Lower lobe of right lung (tissue), 2 donors: Measurements from ENCODE around the gene UNC45A. TPM values are rescaled to one million over a fixed set of nuclear protein-coding genes. Genes with fewer than 3 reads are reported as not detected.

Source experiments
- ATAC-seq, 2 donors: fragments of 200-7000 bp; cut with Tn5 transposase; one replicate each; pipeline ENCODE4 v1.9.1; 2020 to 2022; ENCODE audit warnings: mild to moderate bottlenecking in 2 of 2, moderate library complexity in 2 of 2
- DNase-seq: peaks from one replicate; pipeline ENCODE4 v3.0.0-alpha.2; 2020
- H3K27ac ChIP-seq: fragments of 200-600 bp; one replicate; pipeline ENCODE4 v1.8.0; 2022
- H3K27me3 ChIP-seq: fragments of 200-600 bp; one replicate; pipeline ENCODE4 v1.8.0; 2022; ENCODE audit warnings: low read depth
- H3K36me3 ChIP-seq: fragments of 200-600 bp; one replicate; pipeline ENCODE4 v1.8.0; 2022; ENCODE audit warnings: mild to moderate bottlenecking
- H3K4me1 ChIP-seq: fragments of 200-600 bp; one replicate; pipeline ENCODE4 v1.8.0; 2022
- H3K4me3 ChIP-seq: fragments of 200-600 bp; one replicate; pipeline ENCODE4 v1.8.0; 2022; ENCODE audit warnings: mild to moderate bottlenecking
- H3K9me3 ChIP-seq: fragments of 200-600 bp; one replicate; pipeline ENCODE4 v1.8.0; 2022
- intact Hi-C: fragments of 100-400 bp; cut with DNase I; formaldehyde crosslinking; loops from one replicate; pipeline ENCODE4 v1.11.0; 2022
- total RNA-seq: library from RNA; stranded (reverse); fragmentation: NEBNext Ultra II Directional; extraction: Animal tissue kit (Norgen Biotek cat#: 25700); gene quantifications from one replicate; pipeline ENCODE4 v1.2.1, GENCODE V29; 2021
- TF ChIP-seq, protein P1 (sequence below): fragments of 200-600 bp; IDR thresholded peaks from one replicate; pipeline ENCODE4 v1.8.0; 2022; ENCODE audit warnings: antibody characterized with exemption, mild to moderate bottlenecking
- donor health status: DM: no; HTN: yes; CAD: no; lungs with severe emphysema.

The UNC45A gene
- total RNA-seq, 1 donor from 2014 or later, result 50.4 TPM

DNA sequence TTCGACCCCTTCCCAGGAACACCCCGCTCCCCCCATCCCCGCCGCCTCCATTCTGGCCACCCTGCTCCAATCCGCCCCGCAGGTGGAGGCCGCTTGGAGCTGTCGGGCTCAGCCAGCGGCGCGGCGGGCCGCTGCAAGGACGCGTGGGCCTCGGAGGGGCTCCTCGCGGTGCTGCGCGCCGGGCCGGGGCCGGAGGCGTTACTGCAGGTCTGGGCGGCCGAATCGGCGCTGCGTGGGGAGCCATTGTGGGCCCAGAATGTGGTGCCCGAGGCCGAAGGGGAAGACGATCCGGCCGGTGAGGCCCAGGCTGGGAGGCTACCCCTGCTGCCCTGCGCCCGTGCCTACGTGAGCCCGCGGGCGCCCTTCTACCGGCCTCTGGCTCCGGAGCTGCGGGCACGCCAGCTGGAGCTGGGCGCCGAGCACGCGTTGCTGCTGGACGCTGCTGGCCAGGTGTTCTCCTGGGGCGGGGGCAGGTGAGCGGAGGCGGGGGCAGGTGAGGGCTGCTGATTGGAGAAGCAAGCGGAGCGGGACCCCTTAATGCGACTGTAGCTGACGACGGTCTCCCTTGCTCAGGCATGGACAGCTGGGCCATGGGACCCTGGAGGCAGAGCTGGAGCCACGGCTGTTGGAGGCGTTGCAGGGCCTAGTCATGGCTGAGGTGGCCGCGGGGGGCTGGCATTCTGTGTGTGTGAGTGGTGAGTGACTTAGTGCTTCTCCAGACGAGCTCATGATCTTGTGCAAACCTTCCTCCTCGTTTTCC, 22.1 kb downstream of the UNC45A start:
- ATAC-seq, result peak; percentile 5 to 23
- H3K27ac ChIP-seq, result peak overlapping the region; percentile 36
- intact Hi-C loops, result no loop called here

GRCh38 chr15:90957791-90958190, 22.7 kb downstream of the UNC45A start:
- peak overlapping the region; percentile 67 for H3K4me3 ChIP-seq
- TF ChIP-seq, protein P1, sequence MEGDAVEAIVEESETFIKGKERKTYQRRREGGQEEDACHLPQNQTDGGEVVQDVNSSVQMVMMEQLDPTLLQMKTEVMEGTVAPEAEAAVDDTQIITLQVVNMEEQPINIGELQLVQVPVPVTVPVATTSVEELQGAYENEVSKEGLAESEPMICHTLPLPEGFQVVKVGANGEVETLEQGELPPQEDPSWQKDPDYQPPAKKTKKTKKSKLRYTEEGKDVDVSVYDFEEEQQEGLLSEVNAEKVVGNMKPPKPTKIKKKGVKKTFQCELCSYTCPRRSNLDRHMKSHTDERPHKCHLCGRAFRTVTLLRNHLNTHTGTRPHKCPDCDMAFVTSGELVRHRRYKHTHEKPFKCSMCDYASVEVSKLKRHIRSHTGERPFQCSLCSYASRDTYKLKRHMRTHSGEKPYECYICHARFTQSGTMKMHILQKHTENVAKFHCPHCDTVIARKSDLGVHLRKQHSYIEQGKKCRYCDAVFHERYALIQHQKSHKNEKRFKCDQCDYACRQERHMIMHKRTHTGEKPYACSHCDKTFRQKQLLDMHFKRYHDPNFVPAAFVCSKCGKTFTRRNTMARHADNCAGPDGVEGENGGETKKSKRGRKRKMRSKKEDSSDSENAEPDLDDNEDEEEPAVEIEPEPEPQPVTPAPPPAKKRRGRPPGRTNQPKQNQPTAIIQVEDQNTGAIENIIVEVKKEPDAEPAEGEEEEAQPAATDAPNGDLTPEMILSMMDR, result no peak
- ATAC-seq (no peak), DNase-seq (no peak)
- peaks cover 37% of the 10 kb centered on the region for H3K36me3 ChIP-seq
- H3K27me3 ChIP-seq, result no peaks in the 10 kb centered on the region
- peaks cover 31% of the 10 kb centered on the region for H3K4me1 ChIP-seq
- H3K9me3 ChIP-seq, result no peaks in the 10 kb centered on the region
- H3K27ac ChIP-seq, result no peak overlapping the region
- intact Hi-C loops, result no loop called here

More for the DNA sequence above, 22.1 kb downstream of the UNC45A start:
- H3K27me3 ChIP-seq, result no peaks in the 10 kb centered on the region
- TF ChIP-seq, protein P1, result no peak
- DNase-seq, result no peak
- peaks cover 43% of the 10 kb centered on the region for H3K36me3 ChIP-seq
- peaks cover 31% of the 10 kb centered on the region for H3K4me1 ChIP-seq
- H3K9me3 ChIP-seq, result no peaks in the 10 kb centered on the region
- peak overlapping the region; percentile 67 for H3K4me3 ChIP-seq

GRCh38 chr15:90959028-90959595, 24.0 kb downstream of the UNC45A start:
- H3K27me3 ChIP-seq, result no peaks in the 10 kb centered on the region
- ATAC-seq (no peak), DNase-seq (no peak)
- no peak overlapping the region for H3K27ac ChIP-seq
- H3K4me3 ChIP-seq, result no peak overlapping the region
- intact Hi-C loops, result no loop called here
- peaks cover 37% of the 10 kb centered on the region for H3K36me3 ChIP-seq
- TF ChIP-seq, protein P1, result no peak
- H3K9me3 ChIP-seq, result no peaks in the 10 kb centered on the region
- H3K4me1 ChIP-seq, result peaks cover 31% of the 10 kb centered on the region

- peaks cover 31% of the 10 kb centered on the region for H3K4me1 ChIP-seq
- H3K27ac ChIP-seq, result no peak overlapping the region
- ATAC-seq (no peak), DNase-seq (no peak)
- no peaks in the 10 kb centered on the region for H3K27me3 ChIP-seq
- peaks cover 40% of the 10 kb centered on the region for H3K36me3 ChIP-seq
- intact Hi-C loops, result no loop called here
- H3K9me3 ChIP-seq, result no peaks in the 10 kb centered on the region
- TF ChIP-seq, protein P1, result no peak
- H3K4me3 ChIP-seq, result no peak overlapping the region
These were observed 24.8 kb downstream of the UNC45A start for GRCh38 chr15:90959894-90960293.

GRCh38 chr15:90960298-90961091, 25.4 kb downstream of the UNC45A start:
- Histone ChIP-seq H3K36me3 (peaks cover 40% of the 10 kb centered on the region), H3K4me3 (no peak overlapping the region), H3K4me1 (peaks cover 25% of the 10 kb centered on the region), H3K9me3 (no peaks in the 10 kb centered on the region), H3K27me3 (no peaks in the 10 kb centered on the region), H3K27ac (no peak overlapping the region)
- intact Hi-C loops, result no loop called here
- no peak for ATAC-seq
- TF ChIP-seq, protein P1, result no peak
- no peak for DNase-seq
